ENCODE measurements around the gene XRCC5.

- TF ChIP-seq CTCF (IDR thresholded peaks at IDR 0.05): no peak
- no peak for TF ChIP-seq EP300 (IDR thresholded peaks at IDR 0.05)
- TF ChIP-seq POLR2AphosphoS5 (IDR thresholded peaks at IDR 0.05): no peak
- TF ChIP-seq POLR2A (IDR thresholded peaks at IDR 0.05; ENCODE audit: low read depth): no peak
Measured at GRCh38 chr2:216066230-216066629, 42.9 kb upstream of the XRCC5 start.
